GM21390 (cell line): ENCODE measurements around the gene FGF21.
"Not testable (repeated sequence)": the region's sequence is repeated elsewhere in the genome, so short reads cannot be mapped to it uniquely, and the experiment has no call there.

Experiments used
- ATAC-seq: cut with Tn5 transposase; IDR thresholded peaks from one replicate; pipeline ENCODE4 v1.9.1; 2021; ENCODE audit not compliant: unreplicated experiment

The FGF21 gene

DNA sequence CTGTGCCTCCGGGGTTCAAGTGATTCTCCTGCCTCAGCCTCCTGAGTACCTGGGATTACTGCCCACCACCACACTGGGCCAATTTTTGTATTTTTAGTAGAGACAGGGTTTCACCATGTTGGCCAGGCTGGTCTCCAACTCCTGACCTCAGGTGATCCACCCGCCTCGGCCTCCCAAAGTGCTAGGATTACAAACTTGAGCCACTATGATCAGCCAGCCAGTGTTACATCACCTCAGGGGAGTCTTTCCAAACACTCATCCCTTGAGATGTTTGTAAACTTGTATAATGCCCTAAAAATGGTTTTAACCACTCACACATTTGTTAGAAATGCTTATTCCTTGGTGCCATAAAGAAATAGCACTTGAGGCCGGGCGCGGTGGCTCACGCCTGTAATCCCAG lies 31.1 kb downstream of the FGF21 start:
- not testable (repeated sequence) for ATAC-seq

DNA sequence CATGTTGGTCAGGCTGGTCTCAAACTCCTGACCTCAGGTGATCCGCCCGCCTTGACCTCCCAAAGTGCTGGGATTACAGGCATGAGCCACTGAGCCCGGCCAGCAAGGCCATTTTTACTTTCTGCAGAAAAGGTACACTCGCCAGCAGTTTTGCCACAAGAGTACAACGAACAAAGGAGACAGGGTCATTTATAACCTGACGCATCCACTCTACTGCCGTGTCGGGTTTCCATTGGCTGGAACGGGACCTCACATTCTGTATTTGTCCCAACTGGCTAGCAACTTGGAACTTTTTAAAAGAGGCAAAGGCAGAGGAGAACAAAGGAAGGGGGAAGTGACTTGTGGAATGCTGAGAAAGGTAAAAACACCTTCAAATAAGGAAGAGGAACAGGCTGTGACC lies 32.0 kb downstream of the FGF21 start:
- ATAC-seq: not testable (repeated sequence)

DNA sequence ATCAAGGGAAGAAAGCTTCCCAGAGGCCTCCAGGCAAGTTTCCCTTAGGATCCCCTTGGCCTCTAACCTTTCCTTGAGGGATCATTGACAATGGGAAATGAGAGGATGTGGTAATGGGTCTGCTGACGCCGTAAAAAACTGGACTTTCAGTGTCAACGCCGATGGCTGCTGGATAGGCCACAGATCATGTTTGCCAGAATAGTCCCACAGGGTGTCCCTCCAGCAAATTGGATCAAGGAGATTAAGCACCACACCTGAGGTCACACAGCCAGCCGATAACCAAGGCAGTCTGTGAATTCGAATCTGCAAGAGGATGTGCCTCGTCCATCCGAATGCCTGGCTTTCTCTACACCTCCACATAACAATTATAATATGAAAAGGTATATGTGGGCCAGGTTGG lies 37.9 kb downstream of the FGF21 start:
- no peak for ATAC-seq

DNA sequence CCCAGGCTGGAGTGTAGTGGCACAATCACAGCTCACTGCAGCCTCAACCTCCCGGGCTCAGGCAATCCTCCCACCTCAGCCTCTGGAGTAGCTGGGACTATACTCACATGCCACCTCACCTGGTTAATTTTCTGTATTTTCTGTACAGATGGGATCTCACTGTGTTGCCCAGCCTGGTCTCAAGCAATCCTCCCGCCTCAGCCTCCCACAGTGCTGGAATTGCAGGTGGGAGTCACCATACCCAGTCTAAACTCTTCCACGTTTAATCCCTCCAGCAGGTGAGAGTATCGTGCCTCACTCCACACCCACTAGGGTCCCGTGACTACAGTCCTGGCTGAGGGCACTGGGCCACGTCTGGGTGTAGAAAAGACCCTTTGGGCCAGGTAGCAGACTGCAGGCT lies 39.0 kb downstream of the FGF21 start:
- ATAC-seq: no peak

DNA sequence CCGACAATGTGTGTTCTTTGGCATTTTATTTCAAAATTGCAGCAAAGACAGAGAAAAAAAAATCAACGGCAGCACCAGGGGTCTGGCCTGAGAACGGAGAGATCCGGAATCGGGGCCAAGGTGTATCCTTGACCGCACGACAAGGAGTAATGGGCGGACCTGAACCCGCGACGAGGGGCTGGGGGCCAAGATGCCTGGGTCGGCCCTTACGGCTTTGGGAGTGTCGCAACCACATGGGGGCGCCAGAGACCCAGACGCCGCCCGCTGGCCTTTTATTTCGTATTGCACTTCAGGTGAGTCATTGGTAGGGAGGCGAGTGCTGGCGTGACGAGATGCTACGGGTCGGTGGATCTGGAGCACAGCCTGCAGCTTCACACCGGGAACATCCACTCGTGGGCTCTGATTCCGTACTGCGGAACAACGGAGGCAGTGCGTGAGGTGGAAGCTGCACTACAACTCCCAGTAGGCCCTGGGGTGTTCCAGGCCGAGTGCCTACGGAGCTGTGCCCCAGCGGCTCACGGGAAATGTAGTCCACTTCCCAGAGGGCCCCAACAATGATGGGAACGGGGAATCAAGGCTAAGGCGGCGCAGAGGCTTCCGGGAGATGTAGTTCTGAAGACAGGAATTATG lies 39.8 kb downstream of the FGF21 start:
- peak; percentile 76 for ATAC-seq

DNA sequence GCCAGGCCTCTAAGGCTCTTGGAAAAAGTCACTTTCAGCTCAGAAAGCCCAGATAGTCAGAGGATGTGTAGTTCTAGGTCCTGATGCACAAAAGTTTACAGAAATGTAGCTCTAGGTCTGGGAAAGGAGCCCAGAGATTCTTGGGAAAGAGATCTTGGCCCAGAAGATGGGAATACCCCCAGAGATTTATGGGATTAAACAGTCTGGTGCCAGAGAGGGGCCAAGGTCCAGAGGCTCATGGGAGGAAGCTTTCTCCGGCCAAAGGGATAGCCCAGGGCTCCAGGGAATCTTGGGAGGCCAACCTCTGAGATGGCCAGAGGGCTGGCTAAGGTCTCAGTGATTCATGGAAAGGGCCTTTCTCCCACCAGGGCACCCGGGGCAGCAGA lies 40.4 kb downstream of the FGF21 start:
- no peak for ATAC-seq

DNA sequence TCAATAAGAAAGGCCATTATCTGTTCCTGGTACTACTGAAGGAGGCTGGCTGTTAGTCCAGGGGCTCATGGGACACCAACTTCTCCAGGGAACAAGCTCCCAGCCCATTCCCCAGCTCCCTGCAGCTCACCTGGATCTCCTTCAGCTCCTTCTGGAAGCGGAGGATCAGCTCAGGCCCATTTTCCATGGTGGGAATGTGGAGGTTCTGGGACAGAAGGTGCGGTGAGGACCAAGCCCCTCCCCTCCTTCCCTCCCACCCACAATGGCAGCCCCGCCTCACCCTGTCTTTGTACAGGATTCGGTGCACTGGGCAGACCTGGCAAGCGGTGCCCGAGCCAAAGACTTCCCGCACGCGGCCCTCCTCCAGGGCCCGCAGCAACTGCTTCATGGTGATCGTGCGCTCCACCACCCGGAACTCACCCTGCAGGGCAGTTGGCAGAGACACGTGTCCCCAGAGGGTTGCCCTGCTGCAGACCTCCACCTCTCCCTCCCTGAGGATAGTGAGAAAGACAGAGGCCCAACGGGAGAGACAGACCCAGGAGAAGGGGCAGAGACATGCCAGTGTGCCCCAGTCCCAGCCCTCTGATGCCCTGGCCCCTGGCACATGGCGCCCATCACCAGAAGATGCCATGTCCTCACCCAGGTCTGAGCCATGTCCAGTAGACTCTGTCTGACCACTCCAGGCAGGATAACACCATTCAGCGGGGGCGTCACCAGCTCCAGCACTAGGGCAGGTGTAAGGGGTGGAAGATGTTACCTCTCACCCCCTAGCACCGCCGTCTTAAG lies 41.2 kb downstream of the FGF21 start:
- no peak for ATAC-seq

DNA sequence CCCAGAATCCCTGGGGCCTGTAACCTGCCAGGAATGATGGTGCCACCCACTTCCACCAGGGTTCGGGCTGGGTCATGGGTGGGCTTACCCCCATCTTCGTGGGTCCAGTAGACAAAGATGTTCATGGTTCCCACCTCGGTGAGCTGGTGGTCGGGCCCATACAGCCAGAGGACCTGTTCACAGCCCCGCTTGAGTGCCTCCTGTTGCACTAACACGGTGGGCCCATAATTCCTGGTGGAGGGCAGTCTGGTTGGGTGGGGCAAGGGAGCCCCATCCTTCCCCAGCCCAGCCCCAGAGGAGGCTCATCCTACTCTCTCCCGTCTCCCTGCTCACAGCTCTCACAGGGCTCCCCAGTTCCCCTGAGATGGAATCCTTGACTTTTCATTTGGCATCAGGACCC lies 41.8 kb downstream of the FGF21 start:
- no peak for ATAC-seq

DNA sequence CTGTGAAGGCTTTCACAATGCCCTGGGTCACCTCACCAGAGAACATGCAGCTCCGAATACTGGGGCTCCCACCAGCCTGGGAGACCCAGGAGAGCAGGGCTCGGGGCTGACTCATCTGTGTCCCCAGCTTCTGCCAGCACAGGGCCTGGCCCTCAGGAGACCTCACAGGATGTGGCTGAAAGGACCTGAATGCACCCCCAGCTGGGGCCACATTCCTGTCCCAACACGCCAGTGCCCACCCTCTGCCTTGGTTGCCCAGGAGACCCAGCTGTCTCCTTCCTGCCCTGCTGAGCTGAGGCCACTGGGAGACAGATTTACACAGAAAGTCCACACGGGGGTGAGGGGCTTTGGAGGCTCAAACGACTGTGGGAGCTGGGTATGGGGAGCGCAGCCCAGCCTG lies 43.6 kb downstream of the FGF21 start:
- no peak for ATAC-seq

DNA sequence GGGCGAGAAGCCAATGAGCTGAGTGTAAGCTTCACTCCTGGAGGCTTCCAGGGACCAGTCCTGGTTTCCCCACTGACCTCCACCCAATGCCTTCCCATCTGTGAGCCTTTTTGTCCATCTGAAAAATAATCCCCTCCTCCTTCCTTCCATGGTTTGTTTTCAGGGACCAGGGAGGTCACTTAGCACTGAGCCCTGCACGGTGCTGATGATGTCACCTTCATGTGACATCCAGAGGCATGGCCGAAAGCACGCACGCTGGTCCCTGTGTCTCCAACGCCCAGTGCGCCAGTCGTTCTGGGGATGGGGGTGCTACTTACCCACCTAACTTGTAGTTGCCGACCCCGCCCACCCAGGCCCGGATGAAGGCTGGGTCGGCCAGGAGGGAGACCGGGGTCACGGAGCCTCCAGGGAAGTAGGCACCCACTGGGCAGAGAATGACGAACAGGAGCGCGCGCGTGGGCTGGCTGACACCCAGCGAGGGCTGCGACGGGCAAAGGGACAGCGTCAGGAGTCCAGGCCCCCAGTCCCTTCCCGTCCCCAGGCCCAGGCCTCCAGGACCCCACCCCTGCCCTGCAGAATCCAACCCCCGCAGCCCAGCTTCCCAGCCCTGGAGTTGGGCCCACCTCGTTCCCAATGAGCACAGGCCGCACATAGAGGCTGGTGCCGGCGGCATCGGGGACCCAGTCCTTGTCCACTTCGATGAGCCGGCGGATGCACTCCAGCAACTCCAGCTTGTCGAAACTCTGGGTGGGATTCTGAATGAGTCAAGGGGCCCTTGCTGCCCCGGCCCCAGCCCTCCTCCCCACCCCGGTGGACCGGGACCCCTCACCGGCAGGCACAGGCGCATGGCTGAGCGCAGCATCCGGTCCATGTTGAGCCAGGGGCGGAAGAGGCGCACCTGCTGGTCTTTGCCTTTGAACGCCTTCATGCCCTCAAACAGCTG lies 44.3 kb downstream of the FGF21 start:
- ATAC-seq: no peak

DNA sequence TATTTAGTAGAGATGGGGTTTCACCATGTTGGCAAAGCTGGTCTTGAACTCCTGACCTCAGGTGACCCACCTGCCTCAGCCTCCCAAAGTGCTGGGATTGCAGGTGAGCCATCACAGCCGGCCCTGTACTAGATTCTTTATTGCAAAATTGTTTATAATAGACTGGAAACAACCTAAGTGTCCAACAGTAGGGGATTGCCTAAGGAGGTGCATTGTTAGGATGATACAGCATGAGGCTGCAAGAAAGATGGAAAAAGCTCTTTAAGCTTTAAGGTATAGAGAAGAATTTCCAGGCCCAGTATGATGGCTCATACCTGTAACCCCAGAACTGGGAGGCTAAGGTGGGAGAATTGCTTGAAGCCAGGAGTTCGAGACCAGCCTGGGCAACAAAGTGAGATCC lies 47.3 kb downstream of the FGF21 start:
- ATAC-seq: no peak

DNA sequence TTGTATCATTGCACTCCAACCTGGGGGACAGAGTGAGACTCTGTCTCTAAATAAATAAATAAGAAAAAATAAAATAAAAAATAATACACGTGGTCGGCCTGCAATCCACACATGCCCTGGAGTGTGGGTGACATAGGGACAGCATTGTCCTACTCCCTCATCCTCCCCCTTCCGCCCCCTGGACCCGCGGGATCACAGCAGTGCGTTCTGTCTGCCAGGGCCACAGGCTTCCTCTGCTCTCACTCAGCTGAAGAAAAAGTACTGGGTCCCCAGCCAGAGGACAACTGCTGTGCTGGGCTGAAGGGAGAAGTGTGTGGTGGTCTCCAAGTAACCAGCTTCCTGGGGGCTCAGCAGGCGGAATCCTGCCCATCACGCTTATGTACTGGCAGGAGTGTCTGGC lies 49.2 kb downstream of the FGF21 start:
- ATAC-seq: no peak

DNA sequence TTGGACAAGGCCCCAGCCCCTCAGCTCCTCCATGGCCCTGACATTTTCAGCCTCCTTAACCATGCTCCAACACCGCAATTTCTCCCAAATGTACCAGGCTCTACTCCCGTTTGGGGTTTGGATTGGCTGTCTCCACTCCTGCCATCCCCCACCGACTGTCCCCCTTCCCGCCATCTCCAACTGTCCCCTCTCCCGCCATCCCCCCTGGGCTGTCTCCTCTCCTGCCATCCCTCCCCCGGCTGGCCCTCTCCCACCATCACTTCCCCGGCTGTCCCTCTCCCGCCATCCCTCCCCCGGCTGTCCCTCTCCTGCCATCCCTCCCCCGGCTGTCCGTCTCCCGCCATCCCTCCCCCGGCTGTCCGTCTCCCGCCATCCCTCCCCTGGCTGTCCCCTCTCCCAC lies 50.1 kb downstream of the FGF21 start:
- ATAC-seq: no peak

DNA sequence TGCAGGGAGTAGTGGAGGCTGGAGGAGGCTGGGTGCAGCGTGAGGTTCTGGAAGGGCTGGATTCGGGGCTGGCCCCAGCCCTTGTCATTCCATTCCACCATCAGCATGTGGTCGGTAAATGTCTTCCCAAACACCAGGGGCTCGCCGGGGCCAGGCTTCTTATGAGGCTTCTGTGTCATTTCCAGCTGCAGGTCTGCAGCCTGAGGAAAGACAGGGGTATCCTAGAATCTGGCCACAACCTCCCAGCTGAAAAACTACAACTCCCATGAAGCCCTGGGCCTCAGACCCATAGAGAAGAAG lies 51.1 kb downstream of the FGF21 start:
- ATAC-seq: no peak

DNA sequence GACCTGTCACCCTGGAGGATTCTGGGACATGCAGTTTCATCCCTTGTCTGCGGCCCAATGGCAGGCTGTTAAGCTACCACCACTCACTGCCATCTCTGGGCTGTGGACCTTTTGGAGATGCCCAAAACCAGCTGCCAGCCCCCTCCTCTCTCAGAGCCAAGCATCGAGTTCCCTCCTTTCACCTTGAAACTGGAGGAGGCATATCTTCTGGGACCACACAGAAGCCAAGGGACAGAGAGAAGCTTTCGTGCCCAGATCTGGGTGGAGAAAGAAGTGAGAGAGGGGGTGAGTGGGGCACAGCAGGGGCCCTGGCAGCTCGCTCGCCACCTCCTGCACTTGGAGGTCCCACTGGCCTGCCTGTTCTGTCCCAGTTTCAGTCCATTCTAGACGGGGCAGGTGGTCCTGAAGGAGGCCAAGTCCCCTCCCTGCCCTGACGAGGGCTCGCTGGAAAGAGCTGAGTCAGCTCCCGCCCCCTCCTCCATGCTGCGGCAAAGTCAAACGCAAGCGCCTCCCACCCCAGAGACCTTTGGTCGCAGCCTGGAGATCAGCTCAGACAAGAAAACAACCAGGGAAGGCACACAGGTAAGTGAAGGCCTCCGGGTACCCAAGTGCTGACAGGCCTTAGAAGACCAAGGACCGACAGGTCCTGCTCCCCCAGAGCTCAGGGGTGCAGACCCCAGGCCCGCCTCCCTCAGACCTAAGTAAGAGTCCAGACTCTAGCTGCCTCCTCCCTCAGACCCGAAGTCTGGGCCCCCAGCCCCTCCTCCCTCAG lies 51.7 kb downstream of the FGF21 start:
- ATAC-seq: no peak

DNA sequence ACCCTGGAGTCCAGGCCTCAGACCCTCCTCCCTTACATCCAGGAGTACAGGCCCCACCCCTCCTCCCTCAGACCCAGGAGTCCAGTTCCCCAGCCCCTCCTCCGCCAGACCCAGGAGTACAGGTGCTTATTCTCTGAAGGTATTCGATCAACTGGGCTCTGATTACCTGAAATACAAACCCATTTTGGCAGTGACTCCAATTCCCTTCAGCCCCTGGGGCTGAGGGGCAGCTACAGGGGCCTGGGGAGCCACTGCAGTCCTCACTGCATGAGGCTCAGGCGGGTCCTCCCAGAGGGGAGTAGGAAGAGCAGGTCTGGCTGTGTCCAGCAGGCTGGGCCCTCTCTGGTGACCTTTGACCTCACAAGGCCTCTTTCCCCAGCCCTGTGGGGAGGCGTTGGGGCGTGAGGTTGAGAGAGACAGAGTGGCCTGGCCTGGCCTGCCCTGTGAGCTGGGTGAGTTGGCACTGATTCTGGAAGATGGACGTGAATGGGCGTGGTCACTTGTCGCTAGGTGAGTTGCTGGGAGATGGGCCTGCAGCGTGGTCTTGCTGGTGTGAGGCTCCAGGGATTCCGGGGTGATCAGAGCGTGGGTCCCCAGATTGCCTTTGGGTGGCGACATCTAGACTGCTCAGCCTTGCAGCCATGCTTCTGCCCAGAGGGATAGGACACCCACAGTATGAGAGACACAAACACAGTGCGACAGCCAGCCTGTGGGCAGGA lies 52.4 kb downstream of the FGF21 start:
- no peak for ATAC-seq
